IMR-90 (cell line): ENCODE measurements around the gene TMEM63B. TPM values are rescaled to one million over a fixed set of nuclear protein-coding genes. Genes with fewer than 3 reads are reported as not detected.

ENCODE experiments used
- ATAC-seq: fragments of 200-7000 bp; cut with Tn5 transposase; 2 replicates; pipeline ENCODE4 v1.9.1; 2020; ENCODE audit warnings: low read depth, mild to moderate bottlenecking, moderate library complexity
- BruUV-seq: library from RNA; stranded (reverse); fragments of 400-500 nt; replicated peaks from 2 replicates; lab custom pipeline; 2021; lab: Mats Ljungman, UMichigan
- CTCF ChIA-PET: fragments of 300-600 bp; formaldehyde crosslinking; extraction: SDS; loops from one replicate; lab custom pipeline; 2021; ENCODE audit warnings: antibody characterized with exemption; lab: Yijun Ruan, JAX
- POLR2A ChIA-PET: fragments of 300-600 bp; sonication (Branson Sonifier 250); formaldehyde crosslinking; loops from one replicate; lab custom pipeline; 2022; ENCODE audit warnings: antibody characterized with exemption; ENCODE audit not compliant: unreplicated experiment; lab: Charles Lee
- DNase-seq: peaks from one replicate; pipeline ENCODE4 v3.0.0; 2013
- H2AFZ ChIP-seq: replicated peaks from 2 replicates; pipeline ENCODE3; 2013; ENCODE audit warnings: low read length, mild to moderate bottlenecking; ENCODE audit not compliant: poor library complexity
- H2AK5ac ChIP-seq: 2 replicates; pipeline ENCODE4 v1.6.1; 2013; ENCODE audit warnings: low read depth, low read length, inconsistent platforms
- H2AK9ac ChIP-seq: replicated peaks from 2 replicates; pipeline ENCODE3; 2013; ENCODE audit warnings: mild to moderate bottlenecking, low read depth, low read length, moderate library complexity; ENCODE audit not compliant: poor library complexity
- H2BK120ac ChIP-seq: 2 replicates; pipeline ENCODE4 v1.6.1; 2013; ENCODE audit warnings: low read depth, low read length, inconsistent platforms
- H2BK15ac ChIP-seq: 3 replicates; pipeline ENCODE4 v1.6.1; 2013; ENCODE audit warnings: low read depth, low read length, inconsistent platforms
- H2BK20ac ChIP-seq: 2 replicates; pipeline ENCODE4 v1.6.1; 2013; ENCODE audit warnings: low read depth, mild to moderate bottlenecking, inconsistent platforms, low read length, moderate library complexity
- H2BK5ac ChIP-seq: 2 replicates; pipeline ENCODE4 v1.6.1; 2013; ENCODE audit warnings: mild to moderate bottlenecking, low read depth, low read length, inconsistent platforms; ENCODE audit not compliant: poor library complexity, severe bottlenecking
- H3K14ac ChIP-seq: replicated peaks from 2 replicates; pipeline ENCODE4 v1.6.1; 2013; ENCODE audit warnings: low read depth, low read length, inconsistent platforms
- H3K18ac ChIP-seq: 2 replicates; pipeline ENCODE4 v1.6.1; 2013; ENCODE audit warnings: low read depth, low read length, control low read depth
- H3K23ac ChIP-seq: 2 replicates; pipeline ENCODE4 v1.6.1; 2013; ENCODE audit warnings: low read depth, low read length, inconsistent platforms
- H3K27ac ChIP-seq: 2 replicates; pipeline ENCODE4 v1.5.1; 2013; ENCODE audit warnings: mild to moderate bottlenecking, control low read depth, low read length; ENCODE audit not compliant: insufficient read depth
- H3K27me3 ChIP-seq: 2 replicates; pipeline ENCODE4 v1.6.1; 2013; ENCODE audit warnings: low read length; ENCODE audit not compliant: control insufficient read depth, insufficient read depth
- H3K36me3 ChIP-seq: 2 replicates; pipeline ENCODE4 v1.6.1; 2013; ENCODE audit warnings: low read length, mixed read lengths; ENCODE audit not compliant: control insufficient read depth, insufficient read depth
- H3K4ac ChIP-seq: 2 replicates; pipeline ENCODE4 v1.6.1; 2013; ENCODE audit warnings: low read depth, low read length, inconsistent platforms
- H3K4me1 ChIP-seq: 2 replicates; pipeline ENCODE4 v1.6.1; 2013; ENCODE audit warnings: low read length, mixed read lengths; ENCODE audit not compliant: control insufficient read depth, insufficient read depth
- H3K4me2 ChIP-seq: 2 replicates; pipeline ENCODE4 v1.6.1; 2013; ENCODE audit warnings: low read depth, mild to moderate bottlenecking, control low read depth, low read length, moderate library complexity
- H3K4me3 ChIP-seq: 2 replicates; pipeline ENCODE4 v1.5.1; 2013; ENCODE audit warnings: low read depth, mild to moderate bottlenecking, control low read depth, low read length, moderate library complexity; ENCODE audit not compliant: insufficient read depth
- H3K56ac ChIP-seq: 2 replicates; pipeline ENCODE4 v1.6.1; 2013; ENCODE audit warnings: low read length, inconsistent platforms; ENCODE audit not compliant: insufficient read depth; ENCODE audit errors: extremely low read depth
- H3K79me1 ChIP-seq, 2 experiments: 2 replicates each; pipeline ENCODE4 v1.6.1; 2013; ENCODE audit warnings: low read length in 2 of 2, inconsistent platforms in 1 of 2, low read depth in 1 of 2
- H3K9ac ChIP-seq: 2 replicates; pipeline ENCODE4 v1.6.1; 2013; ENCODE audit warnings: low read depth, low read length, control low read depth
- H3K9me1 ChIP-seq: 2 replicates; pipeline ENCODE4 v1.6.1; 2013; ENCODE audit warnings: low read length, inconsistent platforms; ENCODE audit not compliant: insufficient read depth
- H3K9me3 ChIP-seq: 2 replicates; pipeline ENCODE4 v1.6.1; 2013; ENCODE audit warnings: low read length; ENCODE audit not compliant: control insufficient read depth, insufficient read depth
- H4K20me1 ChIP-seq: 2 replicates; pipeline ENCODE4 v1.6.1; 2013; ENCODE audit warnings: low read length, inconsistent platforms; ENCODE audit not compliant: insufficient read depth
- H4K5ac ChIP-seq: 2 replicates; pipeline ENCODE4 v1.6.1; 2013; ENCODE audit warnings: mild to moderate bottlenecking, low read depth, low read length, control low read depth
- H4K8ac ChIP-seq, 2 experiments: 2 replicates each; pipeline ENCODE4 v1.6.1; 2013; ENCODE audit warnings: low read depth in 2 of 2, low read length in 2 of 2, control low read depth in 1 of 2, inconsistent platforms in 1 of 2
- H4K91ac ChIP-seq: 2 replicates; pipeline ENCODE4 v1.6.1; 2013; ENCODE audit warnings: low read depth, low read length, inconsistent platforms; ENCODE audit not compliant: insufficient read depth
- CEBPB ChIP-seq: IDR thresholded peaks from 2 replicates; pipeline ENCODE4 v1.6.1; 2012; ENCODE audit warnings: low read depth, low read length, improper control_type of control experiment
- CHD1 ChIP-seq: IDR thresholded peaks from 2 replicates; pipeline ENCODE4 v1.6.1; 2012; ENCODE audit warnings: low read depth, low read length, improper control_type of control experiment
- MAFK ChIP-seq: IDR thresholded peaks from 2 replicates; pipeline ENCODE4 v1.6.1; 2012; ENCODE audit warnings: low read depth, low read length, improper control_type of control experiment
- NFE2L2 ChIP-seq: fragments of 150-350 bp; IDR thresholded peaks from 2 replicates; pipeline ENCODE4 v1.6.1; 2016; ENCODE audit warnings: low read depth, mild to moderate bottlenecking, low read length
- RCOR1 ChIP-seq: IDR thresholded peaks from 2 replicates; pipeline ENCODE4 v1.6.1; 2012; ENCODE audit warnings: mild to moderate bottlenecking, low read length, improper control_type of control experiment; ENCODE audit not compliant: insufficient replicate concordance
- SMC3 ChIP-seq: fragments of 150-350 bp; IDR thresholded peaks from 2 replicates; pipeline ENCODE4 v1.6.1; 2016; ENCODE audit warnings: low read depth, mild to moderate bottlenecking, antibody characterized with exemption, low read length, moderate library complexity
- WGBS, 2 experiments: methylation state at CpG; one replicate each; pipeline versions ENCODE4 v1.1.5 to v1.1.7; 2013; ENCODE audit warnings: missing lambda C conversion rate in 2 of 2; ENCODE audit not compliant: insufficient read length in 1 of 2; ENCODE audit errors: extremely low coverage in 2 of 2; 5-methylcytosine and 5-hydroxymethylcytosine counted together
- dilution Hi-C: fragments of 300-500 bp; cut with HindIII; formaldehyde crosslinking; loops from one replicate; pipeline ENCODE4 v1.14.3; 2018; ENCODE audit warnings: low sequenced_read_pairs; ENCODE audit not compliant: unreplicated experiment
- in situ Hi-C: fragments of 300-500 bp; cut with MboI; formaldehyde crosslinking; loops from 3 replicates; pipeline ENCODE4 v1.14.3; 2019; ENCODE audit warnings: low sequenced_read_pairs, inconsistent platforms, mixed read lengths
- intact Hi-C: fragments of 100-400 bp; cut with micrococcal nuclease; formaldehyde crosslinking; loops from 2 replicates; pipeline ENCODE4 v1.10.0; 2022
- polyA plus RNA-seq, 3 experiments: library from polyadenylated mRNA; depleted of rRNA; stranded (reverse); fragments of >200 nt; gene quantifications; 2 replicates each; pipeline ENCODE4 v1.2.3, GENCODE V29; 2012; ENCODE audit warnings: low replicate concordance in 1 of 3
- total RNA-seq: library from RNA; depleted of rRNA; stranded (reverse); fragments of >200 nt; gene quantifications from 2 replicates; pipeline ENCODE4 v1.2.3, GENCODE V29; 2012
- TF ChIP-seq, protein P1 (sequence below): fragments of 150-350 bp; IDR thresholded peaks from 2 replicates; pipeline ENCODE4 v1.6.1; 2016; ENCODE audit warnings: low read depth, mild to moderate bottlenecking, low read length, moderate library complexity, borderline replicate concordance

The TMEM63B gene
- total and polyA plus RNA-seq, 2 of the 4 experiments (the other 2 are of a cell fraction) = 12.2 to 42.6 TPM

DNA sequence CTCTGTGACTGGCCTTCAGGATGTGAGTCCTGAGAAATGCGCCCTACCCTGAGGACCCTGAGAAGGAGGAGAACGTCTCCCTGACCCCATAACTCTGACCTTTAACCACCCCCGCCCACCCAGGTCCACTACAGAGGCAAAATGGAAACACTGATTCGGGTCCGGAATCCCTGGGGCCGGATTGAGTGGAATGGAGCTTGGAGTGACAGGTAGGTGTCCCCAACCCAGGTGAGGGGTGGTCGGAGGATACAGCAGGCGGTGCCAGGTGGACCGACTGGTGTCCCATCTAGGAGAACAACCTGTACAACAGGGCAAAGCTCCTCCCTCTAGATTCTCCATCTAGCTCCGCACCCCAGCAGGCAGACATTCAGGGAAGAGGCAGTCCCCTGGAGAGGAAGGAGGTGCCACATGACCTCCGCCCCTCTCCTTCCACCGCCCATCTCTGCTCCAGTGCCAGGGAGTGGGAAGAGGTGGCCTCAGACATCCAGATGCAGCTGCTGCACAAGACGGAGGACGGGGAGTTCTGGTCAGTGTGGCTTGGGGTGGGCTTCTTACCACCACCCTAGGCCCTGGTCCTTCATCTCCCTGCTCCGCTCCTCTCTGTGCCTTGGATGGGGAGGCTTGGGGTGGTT, 48.9 kb downstream of the TMEM63B start:
- in situ Hi-C loops = no loop called here
- DNase-seq = no peak
- WGBS, 2 experiments = no CpG with 5 or more reads among the region's 15 CpGs
- H2AFZ ChIP-seq = no peak overlapping the region
- H3K27me3 ChIP-seq = peaks cover 2% of the 10 kb centered on the region; the same call in 1 of the 2 replicates
- H3K27ac ChIP-seq = no peak overlapping the region
- no peak overlapping the region for H3K4me3 ChIP-seq
- ChIA-PET POLR2A (no interaction called here), CTCF (no interaction called here)
- no peak overlapping the region for H3K18ac ChIP-seq
- no peaks in the 10 kb centered on the region for H3K9me3 ChIP-seq
- H3K9me1 ChIP-seq = peaks cover 9% of the 10 kb centered on the region; the same call in 1 of the 2 replicates
- H3K9ac ChIP-seq = no peak overlapping the region
- no peaks in the 10 kb centered on the region for H3K36me3 ChIP-seq
- no peak for TF ChIP-seq SMC3
- no peak for TF ChIP-seq CEBPB
- TF ChIP-seq RCOR1 = no peak
- TF ChIP-seq NFE2L2 = no peak
- TF ChIP-seq MAFK = no peak
- TF ChIP-seq, protein P1, sequence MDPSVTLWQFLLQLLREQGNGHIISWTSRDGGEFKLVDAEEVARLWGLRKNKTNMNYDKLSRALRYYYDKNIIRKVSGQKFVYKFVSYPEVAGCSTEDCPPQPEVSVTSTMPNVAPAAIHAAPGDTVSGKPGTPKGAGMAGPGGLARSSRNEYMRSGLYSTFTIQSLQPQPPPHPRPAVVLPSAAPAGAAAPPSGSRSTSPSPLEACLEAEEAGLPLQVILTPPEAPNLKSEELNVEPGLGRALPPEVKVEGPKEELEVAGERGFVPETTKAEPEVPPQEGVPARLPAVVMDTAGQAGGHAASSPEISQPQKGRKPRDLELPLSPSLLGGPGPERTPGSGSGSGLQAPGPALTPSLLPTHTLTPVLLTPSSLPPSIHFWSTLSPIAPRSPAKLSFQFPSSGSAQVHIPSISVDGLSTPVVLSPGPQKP = no peak
- no peak for TF ChIP-seq CHD1
- intact Hi-C loops = no loop called here
- H2AK5ac ChIP-seq = peak overlapping the region; percentile 33
- H3K56ac ChIP-seq = no peak overlapping the region
- dilution Hi-C loops = no loop called here
- no TSS peak for BruUV-seq
- no peaks in the 10 kb centered on the region; the same call in 1 of the 2 replicates for H4K20me1 ChIP-seq
- H2AK9ac ChIP-seq = peak overlapping the region; percentile 5
- no peaks in the 10 kb centered on the region for H3K79me1 ChIP-seq
- no peak overlapping the region for H2BK15ac ChIP-seq
- H3K4me1 ChIP-seq = 0 out of 2 replicates have a peak, but pooled peaks cover 2% of the 10 kb centered on the region
- H4K5ac ChIP-seq = no peak overlapping the region
- no peak overlapping the region for H2BK5ac ChIP-seq
- no peak overlapping the region for H3K4me2 ChIP-seq
- no peak overlapping the region for H2BK20ac ChIP-seq
- H4K91ac ChIP-seq = no peak overlapping the region
- H3K4ac ChIP-seq = no peak overlapping the region
- ATAC-seq = no peak
- H2BK120ac ChIP-seq = no peak overlapping the region
- no peak overlapping the region for H3K23ac ChIP-seq
- no peak overlapping the region for H4K8ac ChIP-seq
- no peak overlapping the region for H3K14ac ChIP-seq
